PFSK-1 (cell line): Measurements from ENCODE around the gene OR12D3.

Source experiments
- TAF1 ChIP-seq: IDR thresholded peaks from 2 replicates; pipeline ENCODE4 v1.6.1; 2012; ENCODE audit warnings: low read length, control low read depth, borderline replicate concordance; ENCODE audit not compliant: insufficient read depth
- TF ChIP-seq, protein P1 (sequence below), 2 experiments: IDR thresholded peaks; 2 replicates each; pipeline versions ENCODE4 v1.6.1 to v1.8.0; 2011 to 2012; ENCODE audit warnings: low read depth in 2 of 2, low read length in 2 of 2, control low read depth in 1 of 2, inconsistent platforms in 1 of 2, mild to moderate bottlenecking in 1 of 2, moderate library complexity in 1 of 2; ENCODE audit not compliant: insufficient read depth in 1 of 2

DNA sequence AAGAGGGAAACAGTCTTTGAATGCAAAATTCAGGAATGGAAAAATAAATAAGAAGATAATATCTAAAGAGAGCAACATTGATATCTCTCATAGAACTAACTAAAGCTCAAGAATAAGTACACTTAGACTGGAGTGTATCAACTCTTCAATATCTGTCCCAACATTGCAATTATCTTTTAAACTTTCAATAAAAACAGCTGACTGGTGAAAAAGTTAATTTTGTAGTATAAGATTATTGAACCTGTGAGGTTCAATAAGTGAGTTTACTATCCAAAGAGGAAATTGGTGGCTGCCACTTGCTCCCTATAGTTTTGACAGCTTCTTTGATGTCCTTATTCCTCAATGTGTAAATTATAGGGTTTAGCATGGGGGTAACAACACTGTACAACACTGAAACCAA, 20.1 kb downstream of the OR12D3 start:
- no peak for TF ChIP-seq TAF1
- TF ChIP-seq, protein P1, sequence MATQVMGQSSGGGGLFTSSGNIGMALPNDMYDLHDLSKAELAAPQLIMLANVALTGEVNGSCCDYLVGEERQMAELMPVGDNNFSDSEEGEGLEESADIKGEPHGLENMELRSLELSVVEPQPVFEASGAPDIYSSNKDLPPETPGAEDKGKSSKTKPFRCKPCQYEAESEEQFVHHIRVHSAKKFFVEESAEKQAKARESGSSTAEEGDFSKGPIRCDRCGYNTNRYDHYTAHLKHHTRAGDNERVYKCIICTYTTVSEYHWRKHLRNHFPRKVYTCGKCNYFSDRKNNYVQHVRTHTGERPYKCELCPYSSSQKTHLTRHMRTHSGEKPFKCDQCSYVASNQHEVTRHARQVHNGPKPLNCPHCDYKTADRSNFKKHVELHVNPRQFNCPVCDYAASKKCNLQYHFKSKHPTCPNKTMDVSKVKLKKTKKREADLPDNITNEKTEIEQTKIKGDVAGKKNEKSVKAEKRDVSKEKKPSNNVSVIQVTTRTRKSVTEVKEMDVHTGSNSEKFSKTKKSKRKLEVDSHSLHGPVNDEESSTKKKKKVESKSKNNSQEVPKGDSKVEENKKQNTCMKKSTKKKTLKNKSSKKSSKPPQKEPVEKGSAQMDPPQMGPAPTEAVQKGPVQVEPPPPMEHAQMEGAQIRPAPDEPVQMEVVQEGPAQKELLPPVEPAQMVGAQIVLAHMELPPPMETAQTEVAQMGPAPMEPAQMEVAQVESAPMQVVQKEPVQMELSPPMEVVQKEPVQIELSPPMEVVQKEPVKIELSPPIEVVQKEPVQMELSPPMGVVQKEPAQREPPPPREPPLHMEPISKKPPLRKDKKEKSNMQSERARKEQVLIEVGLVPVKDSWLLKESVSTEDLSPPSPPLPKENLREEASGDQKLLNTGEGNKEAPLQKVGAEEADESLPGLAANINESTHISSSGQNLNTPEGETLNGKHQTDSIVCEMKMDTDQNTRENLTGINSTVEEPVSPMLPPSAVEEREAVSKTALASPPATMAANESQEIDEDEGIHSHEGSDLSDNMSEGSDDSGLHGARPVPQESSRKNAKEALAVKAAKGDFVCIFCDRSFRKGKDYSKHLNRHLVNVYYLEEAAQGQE (IDR thresholded peaks at IDR 0.05; ENCODE audit: insufficient read depth in 1 of 2, low read depth in 2 of 2, low read length in 2 of 2), result no peak
